ENCODE measurements around the gene ICA1. TPM values are rescaled to one million over a fixed set of nuclear protein-coding genes. Genes with fewer than 3 reads are reported as not detected.
"Not testable (repeated sequence)": the region's sequence is repeated elsewhere in the genome, so short reads cannot be mapped to it uniquely, and the experiment has no call there.

ICA1 gene
- total RNA-seq, 6 experiments from 2014 or later = not detected

- no peak overlapping the region for H3K27ac Mint-ChIP-seq
- no peaks in the 10 kb centered on the region for H3K36me3 Mint-ChIP-seq (ENCODE audit: low read depth)
- H3K27me3 Mint-ChIP-seq (ENCODE audit: insufficient read depth) = peaks cover 3% of the 10 kb centered on the region; the same call in 1 of the 2 replicates
- no peak for DNase-seq
- peaks cover 5% of the 10 kb centered on the region for H3K4me1 Mint-ChIP-seq (ENCODE audit: low read depth)
- no peak overlapping the region for H3K4me3 Mint-ChIP-seq
- TF ChIP-seq CTCF (IDR thresholded peaks at IDR 0.05) = no peak
- H3K9me3 Mint-ChIP-seq = no peaks in the 10 kb centered on the region
Observed at GRCh38 chr7:8254215-8254614, 7.8 kb downstream of the ICA1 start.

GRCh38 chr7:8251195-8251594 is 10.8 kb downstream of the ICA1 start:
- TF ChIP-seq CTCF (IDR thresholded peaks at IDR 0.05) = no peak
- Mint-ChIP-seq H3K36me3 (ENCODE audit: low read depth) (no peaks in the 10 kb centered on the region), H3K27me3 (ENCODE audit: insufficient read depth) (no peaks in the 10 kb centered on the region), H3K9me3 (no peaks in the 10 kb centered on the region), H3K4me3 (no peak overlapping the region), H3K27ac (no peak overlapping the region), H3K4me1 (ENCODE audit: low read depth) (peaks cover 5% of the 10 kb centered on the region)
- DNase-seq = no peak

- H3K27me3 Mint-ChIP-seq (ENCODE audit: insufficient read depth) = no peaks in the 10 kb centered on the region
- TF ChIP-seq CTCF (IDR thresholded peaks at IDR 0.05) = no peak
- H3K9me3 Mint-ChIP-seq = no peaks in the 10 kb centered on the region
- DNase-seq = no peak
- H3K4me1 Mint-ChIP-seq (ENCODE audit: low read depth) = peaks cover 5% of the 10 kb centered on the region
- no peak overlapping the region for H3K27ac Mint-ChIP-seq
- H3K36me3 Mint-ChIP-seq (ENCODE audit: low read depth) = no peaks in the 10 kb centered on the region
- H3K4me3 Mint-ChIP-seq = no peak overlapping the region
Observed at GRCh38 chr7:8250547-8250946, 11.4 kb downstream of the ICA1 start.

- Mint-ChIP-seq H3K27ac (no peak overlapping the region), H3K27me3 (ENCODE audit: insufficient read depth) (no peaks in the 10 kb centered on the region), H3K9me3 (no peaks in the 10 kb centered on the region), H3K4me1 (ENCODE audit: low read depth) (peaks cover 5% of the 10 kb centered on the region), H3K4me3 (no peak overlapping the region), H3K36me3 (ENCODE audit: low read depth) (no peaks in the 10 kb centered on the region)
- TF ChIP-seq CTCF (IDR thresholded peaks at IDR 0.05) = no peak
- no peak for DNase-seq
Observed at GRCh38 chr7:8249121-8249520, 12.8 kb downstream of the ICA1 start.

- H3K27ac Mint-ChIP-seq = no peak overlapping the region
- no peak for DNase-seq
- peaks cover 16% of the 10 kb centered on the region for H3K9me3 Mint-ChIP-seq
- H3K4me1 Mint-ChIP-seq (ENCODE audit: low read depth) = no peaks in the 10 kb centered on the region
- H3K36me3 Mint-ChIP-seq (ENCODE audit: low read depth) = no peaks in the 10 kb centered on the region
- peaks cover 1% of the 10 kb centered on the region; the same call in 1 of the 2 replicates for H3K27me3 Mint-ChIP-seq (ENCODE audit: insufficient read depth)
- H3K4me3 Mint-ChIP-seq = no peak overlapping the region
- no peak for TF ChIP-seq CTCF (IDR thresholded peaks at IDR 0.05)
Observed at GRCh38 chr7:8246020-8246419, 15.9 kb downstream of the ICA1 start.

- H3K27ac Mint-ChIP-seq; H3K27me3 Mint-ChIP-seq (ENCODE audit: insufficient read depth); H3K4me3 Mint-ChIP-seq; H3K4me1 Mint-ChIP-seq (ENCODE audit: low read depth); DNase-seq; H3K36me3 Mint-ChIP-seq (ENCODE audit: low read depth): not testable (repeated sequence)
- H3K9me3 Mint-ChIP-seq = peaks cover 16% of the 10 kb centered on the region
Observed at GRCh38 chr7:8245032-8245431, 16.9 kb downstream of the ICA1 start.

- not testable (repeated sequence) for H3K4me1 Mint-ChIP-seq (ENCODE audit: low read depth); H3K27ac Mint-ChIP-seq; H3K4me3 Mint-ChIP-seq; H3K36me3 Mint-ChIP-seq (ENCODE audit: low read depth); DNase-seq; H3K27me3 Mint-ChIP-seq (ENCODE audit: insufficient read depth)
- peaks cover 16% of the 10 kb centered on the region for H3K9me3 Mint-ChIP-seq
Observed at GRCh38 chr7:8243059-8243458, 18.9 kb downstream of the ICA1 start.

- H3K36me3 Mint-ChIP-seq (ENCODE audit: low read depth); H3K27ac Mint-ChIP-seq; H3K4me3 Mint-ChIP-seq; DNase-seq; H3K27me3 Mint-ChIP-seq (ENCODE audit: insufficient read depth); H3K4me1 Mint-ChIP-seq (ENCODE audit: low read depth): not testable (repeated sequence)
- peaks cover 16% of the 10 kb centered on the region for H3K9me3 Mint-ChIP-seq
Observed at GRCh38 chr7:8239702-8240362, 22.1 kb downstream of the ICA1 start.
